Thyroid gland (tissue), 4 donors: ENCODE results near the gene PAFAH1B1.

Experiments used
- POLR2A ChIP-seq, 2 donors: fragments of 450-650 bp; IDR thresholded peaks; one replicate each; pipeline ENCODE4 v1.6.1; 2017; ENCODE audit warnings: antibody characterized with exemption in 2 of 2, mild to moderate bottlenecking in 2 of 2, moderate library complexity in 1 of 2
- TF ChIP-seq, protein P1 (sequence below), 6 experiments: fragments of 200-600 bp in 3 of 6; fragments of 450-650 bp in 3 of 6; sonication (generic) in 3 of 6; IDR thresholded peaks; one replicate each; pipeline ENCODE4 v1.5.1; 2016 to 2019; ENCODE audit warnings: antibody characterized with exemption in 6 of 6, mild to moderate bottlenecking in 2 of 6, inconsistent platforms in 1 of 6, moderate library complexity in 1 of 6

GRCh38 chr17:2591040-2591640 lies 2.3 kb upstream of the PAFAH1B1 start:
- no peak for TF ChIP-seq POLR2A (IDR thresholded peaks at IDR 0.05)
- TF ChIP-seq, protein P1, sequence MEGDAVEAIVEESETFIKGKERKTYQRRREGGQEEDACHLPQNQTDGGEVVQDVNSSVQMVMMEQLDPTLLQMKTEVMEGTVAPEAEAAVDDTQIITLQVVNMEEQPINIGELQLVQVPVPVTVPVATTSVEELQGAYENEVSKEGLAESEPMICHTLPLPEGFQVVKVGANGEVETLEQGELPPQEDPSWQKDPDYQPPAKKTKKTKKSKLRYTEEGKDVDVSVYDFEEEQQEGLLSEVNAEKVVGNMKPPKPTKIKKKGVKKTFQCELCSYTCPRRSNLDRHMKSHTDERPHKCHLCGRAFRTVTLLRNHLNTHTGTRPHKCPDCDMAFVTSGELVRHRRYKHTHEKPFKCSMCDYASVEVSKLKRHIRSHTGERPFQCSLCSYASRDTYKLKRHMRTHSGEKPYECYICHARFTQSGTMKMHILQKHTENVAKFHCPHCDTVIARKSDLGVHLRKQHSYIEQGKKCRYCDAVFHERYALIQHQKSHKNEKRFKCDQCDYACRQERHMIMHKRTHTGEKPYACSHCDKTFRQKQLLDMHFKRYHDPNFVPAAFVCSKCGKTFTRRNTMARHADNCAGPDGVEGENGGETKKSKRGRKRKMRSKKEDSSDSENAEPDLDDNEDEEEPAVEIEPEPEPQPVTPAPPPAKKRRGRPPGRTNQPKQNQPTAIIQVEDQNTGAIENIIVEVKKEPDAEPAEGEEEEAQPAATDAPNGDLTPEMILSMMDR (IDR thresholded peaks at IDR 0.05), result no peak
